Activated CD4-positive, alpha-beta memory T cell treated with anti-CD3 and anti-CD28 coated beads for 36 hours (primary cell): ENCODE measurements around the gene C7orf25. TPM values are rescaled to one million over a fixed set of nuclear protein-coding genes. Genes with fewer than 3 reads are reported as not detected.

Experiments
- CTCF ChIA-PET: fragments of 350-600 bp; sonication (Branson Sonifier 250); formaldehyde crosslinking; loops from one replicate; lab custom pipeline; 2021; ENCODE audit warnings: antibody characterized with exemption, inconsistent platforms; lab: Charles Lee
- POLR2A ChIA-PET: fragments of 350-600 bp; sonication (Branson Sonifier 250); formaldehyde crosslinking; loops from one replicate; lab custom pipeline; 2021; ENCODE audit warnings: antibody characterized with exemption; lab: Charles Lee
- DNase-seq: peaks from one replicate; pipeline ENCODE4 v3.0.0-alpha.2; 2020
- H3K27ac Mint-ChIP-seq: one replicate; pipeline ENCODE4 v1.8.0; 2021; ENCODE audit warnings: mixed read lengths
- H3K27me3 Mint-ChIP-seq: one replicate; pipeline ENCODE4 v1.8.0; 2021; ENCODE audit warnings: mixed read lengths
- H3K36me3 Mint-ChIP-seq: one replicate; pipeline ENCODE4 v1.8.0; 2021; ENCODE audit warnings: mixed read lengths
- H3K4me1 Mint-ChIP-seq: one replicate; pipeline ENCODE4 v1.8.0; 2021; ENCODE audit warnings: low read depth, mixed read lengths
- H3K4me3 Mint-ChIP-seq: one replicate; pipeline ENCODE4 v1.8.0; 2021; ENCODE audit warnings: mild to moderate bottlenecking, mixed read lengths
- H3K9me3 Mint-ChIP-seq: one replicate; pipeline ENCODE4 v1.8.0; 2021; ENCODE audit warnings: mixed read lengths
- intact Hi-C: fragments of 100-400 bp; cut with micrococcal nuclease; formaldehyde crosslinking; loops from one replicate; pipeline ENCODE4 v1.15.1; 2023
- total RNA-seq, 2 experiments: library from RNA; stranded (reverse); gene quantifications; one replicate each; pipeline ENCODE4 v1.2.3, GENCODE V29; 2021

Gene C7orf25
- total RNA-seq, 2 experiments from 2014 or later, result 3.6 to 4.3 TPM

GRCh38 chr7:42928754-42929153, 16.9 kb upstream of the C7orf25 start:
- no peak for DNase-seq
- intact Hi-C loops, result loop anchor here (1.0 kb wide), 1 partner anchor 15 kb away; no protein-coding TSS in a partner anchor
- H3K27ac Mint-ChIP-seq, result no peak overlapping the region
- H3K36me3 Mint-ChIP-seq, result peaks cover 45% of the 10 kb centered on the region
- POLR2A ChIA-PET, result interaction anchor here (1.6 kb wide), 1 partner anchor 16 kb away, joined by 6 read pairs; no protein-coding TSS in a partner anchor
- no peaks in the 10 kb centered on the region for H3K27me3 Mint-ChIP-seq
- H3K4me1 Mint-ChIP-seq, result peaks cover 62% of the 10 kb centered on the region
- peak overlapping the region; percentile 21 for H3K4me3 Mint-ChIP-seq
- CTCF ChIA-PET, result interaction anchor here (1.8 to 2.5 kb wide), 2 partner anchors 12 to 988 kb away, joined by 5 to 10 read pairs; no protein-coding TSS in a partner anchor
- no peaks in the 10 kb centered on the region for H3K9me3 Mint-ChIP-seq

- POLR2A ChIA-PET, result no interaction called here
Measured at GRCh38 chr7:42926204-42926603, 14.3 kb upstream of the C7orf25 start.

DNA sequence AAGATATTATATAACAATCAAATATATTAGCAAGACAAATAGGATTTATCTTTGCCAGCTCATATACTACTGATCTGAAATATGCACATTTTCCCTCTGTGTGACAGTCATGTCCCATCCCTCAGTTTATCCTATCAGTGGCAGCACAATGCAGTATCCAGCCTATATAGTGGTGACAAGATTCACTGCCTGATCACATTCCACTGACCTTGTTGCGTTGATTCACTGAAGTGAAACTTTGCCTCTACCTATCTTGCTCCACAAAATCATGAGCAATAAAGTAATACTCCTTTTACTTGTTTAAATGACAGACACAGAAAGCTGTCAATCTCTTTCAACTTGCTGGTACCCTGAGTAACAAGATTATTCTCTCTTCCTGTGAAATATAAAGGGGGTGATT, 13.8 kb upstream of the C7orf25 start:
- POLR2A ChIA-PET, result interaction anchor here (2.9 kb wide), 1 partner anchor 12 kb away, joined by 9 read pairs; no protein-coding TSS in a partner anchor
- no peak overlapping the region for H3K4me3 Mint-ChIP-seq
- CTCF ChIA-PET, result interaction anchor here (1.3 kb wide), 1 partner anchor 16 kb away, joined by 4 read pairs; no protein-coding TSS in a partner anchor
- peaks cover 63% of the 10 kb centered on the region for H3K4me1 Mint-ChIP-seq
- no peak for DNase-seq
- H3K36me3 Mint-ChIP-seq, result peaks cover 58% of the 10 kb centered on the region
- no peaks in the 10 kb centered on the region for H3K27me3 Mint-ChIP-seq
- no peaks in the 10 kb centered on the region for H3K9me3 Mint-ChIP-seq
- intact Hi-C loops, result no loop called here
- peak overlapping the region; percentile 62 for H3K27ac Mint-ChIP-seq

More at GRCh38 chr7:42926204-42926603, 14.3 kb upstream of the C7orf25 start:
- H3K9me3 Mint-ChIP-seq, result no peaks in the 10 kb centered on the region
- peaks cover 63% of the 10 kb centered on the region for H3K4me1 Mint-ChIP-seq
- peaks cover 55% of the 10 kb centered on the region for H3K36me3 Mint-ChIP-seq
- H3K27me3 Mint-ChIP-seq, result no peaks in the 10 kb centered on the region
- CTCF ChIA-PET, result interaction anchor here (0.7 to 1.6 kb wide), 3 partner anchors 15 to 529 kb away, joined by 3 to 4 read pairs (median 3); no protein-coding TSS in a partner anchor
- intact Hi-C loops, result no loop called here
- peak overlapping the region; percentile 8 for H3K27ac Mint-ChIP-seq
- H3K4me3 Mint-ChIP-seq, result no peak overlapping the region
- no peak for DNase-seq

DNA sequence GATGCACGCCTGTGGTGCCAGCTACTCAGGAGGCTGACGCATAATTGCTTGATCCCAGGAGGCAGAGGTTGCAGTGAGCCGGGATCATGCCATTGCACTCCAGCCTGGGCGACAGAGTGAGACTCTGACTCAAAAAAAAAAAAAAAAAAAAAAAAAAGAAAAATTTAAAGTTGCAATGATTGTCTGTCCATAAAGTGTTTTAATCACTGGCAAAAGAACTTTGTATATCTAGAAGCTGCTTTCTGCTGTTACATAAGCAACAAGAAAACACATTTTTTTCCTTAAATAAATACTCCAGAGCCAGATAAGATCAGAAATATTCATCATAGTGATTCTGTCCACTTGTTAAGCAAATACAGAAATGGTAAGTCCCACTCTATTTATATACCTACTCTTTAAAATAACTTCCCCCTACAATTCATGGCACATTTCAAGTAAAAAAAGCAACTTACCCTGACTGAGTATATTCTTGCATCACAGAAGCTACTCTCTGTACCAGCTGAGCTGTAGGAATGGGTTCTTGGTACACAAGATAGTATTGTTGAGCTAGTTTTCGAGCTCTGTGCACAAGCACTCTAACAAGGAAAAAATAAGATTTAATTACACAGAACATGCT, 12.5 kb upstream of the C7orf25 start:
- H3K27ac Mint-ChIP-seq, result peak overlapping the region; percentile 74
- DNase-seq, result no peak
- no peak overlapping the region for H3K4me3 Mint-ChIP-seq
- peaks cover 67% of the 10 kb centered on the region for H3K36me3 Mint-ChIP-seq
- H3K9me3 Mint-ChIP-seq, result no peaks in the 10 kb centered on the region
- H3K4me1 Mint-ChIP-seq, result peaks cover 54% of the 10 kb centered on the region
- POLR2A ChIA-PET, result interaction anchor here (1.0 to 2.9 kb wide), 2 partner anchors 10 to 12 kb away, joined by 3 to 9 read pairs; no protein-coding TSS in a partner anchor
- CTCF ChIA-PET, result interaction anchor here (0.8 kb wide), 1 partner anchor 18 kb away, joined by 3 read pairs; no protein-coding TSS in a partner anchor
- intact Hi-C loops, result no loop called here
- no peaks in the 10 kb centered on the region for H3K27me3 Mint-ChIP-seq

GRCh38 chr7:42922017-42922753, 10.3 kb upstream of the C7orf25 start:
- H3K36me3 Mint-ChIP-seq, result peaks cover 60% of the 10 kb centered on the region
- CTCF ChIA-PET, result no interaction called here
- POLR2A ChIA-PET, result interaction anchor here (1.1 kb wide), 1 partner anchor 10 kb away, joined by 4 read pairs; the partner anchor contains the start of genes MRPL32 and PSMA2
- no peak overlapping the region for H3K27ac Mint-ChIP-seq
- no peaks in the 10 kb centered on the region for H3K9me3 Mint-ChIP-seq
- H3K4me1 Mint-ChIP-seq, result peaks cover 36% of the 10 kb centered on the region
- no peak for DNase-seq
- H3K4me3 Mint-ChIP-seq, result no peak overlapping the region
- intact Hi-C loops, result no loop called here
- no peaks in the 10 kb centered on the region for H3K27me3 Mint-ChIP-seq

DNA sequence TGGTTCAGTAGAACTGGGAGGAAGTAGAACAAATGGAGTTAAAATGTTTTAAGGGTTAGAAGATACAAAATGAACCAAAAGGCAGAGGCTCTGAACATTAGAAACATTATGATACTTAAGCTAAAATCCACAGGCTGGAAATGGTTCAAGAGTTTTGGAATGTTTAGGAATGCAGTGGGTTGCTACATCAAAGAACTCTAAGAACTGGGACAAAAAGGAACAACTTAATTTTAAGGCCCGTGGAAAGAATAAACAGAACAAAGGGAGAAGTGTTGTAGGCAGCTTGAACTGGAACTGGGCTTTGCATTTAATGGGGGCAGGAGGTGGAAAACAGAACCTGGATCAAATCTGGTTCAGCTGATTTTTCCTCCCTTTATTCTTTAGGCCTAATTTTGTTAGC, 3.5 kb upstream of the C7orf25 start:
- Mint-ChIP-seq H3K36me3 (peaks cover 36% of the 10 kb centered on the region), H3K4me3 (no peak overlapping the region), H3K27ac (no peak overlapping the region), H3K9me3 (no peaks in the 10 kb centered on the region), H3K27me3 (no peaks in the 10 kb centered on the region), H3K4me1 (peaks cover 43% of the 10 kb centered on the region)
- ChIA-PET POLR2A (interaction anchor here (1.7 to 2.8 kb wide), 2 partner anchors 9 to 17 kb away, joined by 9 to 11 read pairs; partner anchors contain the start of genes MRPL32 and PSMA2), CTCF (interaction anchor here (0.9 to 1.2 kb wide), 2 partner anchors 15 to 26 kb away, joined by 4 read pairs; no protein-coding TSS in a partner anchor)
- no peak for DNase-seq
- intact Hi-C loops, result no loop called here

- H3K36me3 Mint-ChIP-seq, result peaks cover 33% of the 10 kb centered on the region
- H3K27me3 Mint-ChIP-seq, result no peaks in the 10 kb centered on the region
- peaks cover 47% of the 10 kb centered on the region for H3K4me1 Mint-ChIP-seq
- peak overlapping the region; percentile 63 for H3K27ac Mint-ChIP-seq
- DNase-seq, result no peak
- CTCF ChIA-PET, result interaction anchor here (1.2 kb wide), 1 partner anchor 27 kb away, joined by 4 read pairs; no protein-coding TSS in a partner anchor
- no peaks in the 10 kb centered on the region for H3K9me3 Mint-ChIP-seq
- no peak overlapping the region for H3K4me3 Mint-ChIP-seq
- intact Hi-C loops, result no loop called here
- POLR2A ChIA-PET, result interaction anchor here (1.7 to 2.8 kb wide), 2 partner anchors 10 to 18 kb away, joined by 9 to 11 read pairs; partner anchors contain the start of genes MRPL32 and PSMA2
Measured at GRCh38 chr7:42914421-42915045, 2.7 kb upstream of the C7orf25 start.

- Mint-ChIP-seq H3K9me3 (no peaks in the 10 kb centered on the region), H3K27me3 (no peaks in the 10 kb centered on the region), H3K27ac (peak overlapping the region; percentile 63), H3K4me3 (no peak overlapping the region), H3K4me1 (peaks cover 47% of the 10 kb centered on the region), H3K36me3 (peaks cover 28% of the 10 kb centered on the region)
- DNase-seq, result peak; percentile 24
- intact Hi-C loops, result no loop called here
- ChIA-PET CTCF (interaction anchor here (2.4 kb wide), 1 partner anchor 17 kb away, joined by 7 read pairs; the partner anchor contains the start of genes MRPL32 and PSMA2), POLR2A (interaction anchor here (1.7 to 2.8 kb wide), 3 partner anchors 11 to 18 kb away, joined by 6 to 11 read pairs (median 9); partner anchors contain the start of genes MRPL32 and PSMA2)
Measured at GRCh38 chr7:42914009-42914408, 2.1 kb upstream of the C7orf25 start.

GRCh38 chr7:42913591-42913990, 1.7 kb upstream of the C7orf25 start:
- H3K36me3 Mint-ChIP-seq, result peaks cover 27% of the 10 kb centered on the region
- no peaks in the 10 kb centered on the region for H3K9me3 Mint-ChIP-seq
- peak overlapping the region; percentile 63 for H3K27ac Mint-ChIP-seq
- no peak overlapping the region for H3K4me3 Mint-ChIP-seq
- ChIA-PET CTCF (interaction anchor here (2.4 kb wide), 1 partner anchor 18 kb away, joined by 7 read pairs; the partner anchor contains the start of genes MRPL32 and PSMA2), POLR2A (interaction anchor here (1.7 to 2.8 kb wide), 3 partner anchors 11 to 19 kb away, joined by 6 to 11 read pairs (median 9); partner anchors contain the start of genes MRPL32 and PSMA2)
- H3K27me3 Mint-ChIP-seq, result no peaks in the 10 kb centered on the region
- no peak for DNase-seq
- intact Hi-C loops, result loop anchor here (1.0 kb wide), 1 partner anchor 15 kb away; no protein-coding TSS in a partner anchor
- peaks cover 47% of the 10 kb centered on the region for H3K4me1 Mint-ChIP-seq

GRCh38 chr7:42910306-42910705, 1.6 kb downstream of the C7orf25 start:
- Mint-ChIP-seq H3K36me3 (peaks cover 12% of the 10 kb centered on the region), H3K27me3 (no peaks in the 10 kb centered on the region), H3K9me3 (no peaks in the 10 kb centered on the region), H3K4me3 (peak overlapping the region; percentile 94), H3K4me1 (peaks cover 53% of the 10 kb centered on the region), H3K27ac (no peak overlapping the region)
- ChIA-PET POLR2A (interaction anchor here (1.1 kb wide), 1 partner anchor 22 kb away, joined by 3 read pairs; the partner anchor contains the start of genes MRPL32 and PSMA2), CTCF (interaction anchor here (1.2 to 1.7 kb wide), 3 partner anchors 9 to 23 kb away, joined by 4 to 8 read pairs (median 4); partner anchors contain the start of genes MRPL32 and PSMA2)
- intact Hi-C loops, result no loop called here
- no peak for DNase-seq

DNA sequence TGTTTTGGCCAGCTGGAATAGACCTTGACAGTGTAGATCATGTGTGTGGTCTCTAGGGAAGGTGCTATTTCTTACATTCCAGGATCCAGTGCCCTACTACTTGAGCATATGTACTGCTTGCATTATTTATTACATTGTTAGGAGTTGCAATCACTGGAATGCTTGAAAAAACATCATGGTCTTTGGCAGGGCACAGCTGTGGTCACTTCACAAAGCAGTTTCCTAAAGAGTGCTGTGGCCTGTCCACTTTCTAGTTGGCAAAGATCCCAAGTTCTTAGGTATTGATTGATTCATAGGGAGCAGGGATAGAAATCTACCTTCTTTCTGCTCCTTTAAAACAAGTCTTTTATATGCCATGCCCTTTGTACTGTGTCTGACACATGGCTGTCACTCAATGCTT, 4.6 kb downstream of the C7orf25 start:
- intact Hi-C loops, result no loop called here
- peaks cover 5% of the 10 kb centered on the region for H3K36me3 Mint-ChIP-seq

More for the DNA sequence above, 4.6 kb downstream of the C7orf25 start:
- Mint-ChIP-seq H3K4me1 (peaks cover 23% of the 10 kb centered on the region), H3K4me3 (no peak overlapping the region), H3K9me3 (no peaks in the 10 kb centered on the region), H3K27me3 (no peaks in the 10 kb centered on the region), H3K27ac (no peak overlapping the region)
- DNase-seq, result no peak
- ChIA-PET CTCF (no interaction called here), POLR2A (no interaction called here)
